HG03108 (cell line): ENCODE results near the gene WDFY4.

ENCODE experiments used
- ATAC-seq: cut with Tn5 transposase; IDR thresholded peaks from one replicate; pipeline ENCODE4 v1.9.1; 2021; ENCODE audit warnings: moderate library complexity; ENCODE audit not compliant: unreplicated experiment

WDFY4 gene

GRCh38 chr10:48842231-48842630 is 157.6 kb downstream of the WDFY4 start:
- no peak for ATAC-seq

GRCh38 chr10:48843198-48843597 is 158.5 kb downstream of the WDFY4 start:
- ATAC-seq = no peak

GRCh38 chr10:48844616-48845015 is 159.9 kb downstream of the WDFY4 start:
- no peak for ATAC-seq

GRCh38 chr10:48845512-48845911 is 160.8 kb downstream of the WDFY4 start:
- no peak for ATAC-seq

- ATAC-seq = no peak
These were observed 163.0 kb downstream of the WDFY4 start for GRCh38 chr10:48847691-48848090.

- ATAC-seq = no peak
These were observed 172.2 kb downstream of the WDFY4 start for GRCh38 chr10:48856855-48857254.

- no peak for ATAC-seq
These were observed 187.6 kb downstream of the WDFY4 start for GRCh38 chr10:48872234-48872633.

- no peak for ATAC-seq
These were observed 193.4 kb downstream of the WDFY4 start for GRCh38 chr10:48878091-48878490.

- no peak for ATAC-seq
These were observed 194.8 kb downstream of the WDFY4 start for GRCh38 chr10:48879451-48879850.

GRCh38 chr10:48880016-48880705 is 195.5 kb downstream of the WDFY4 start:
- no peak for ATAC-seq

GRCh38 chr10:48881937-48882336 is 197.3 kb downstream of the WDFY4 start:
- no peak for ATAC-seq

- no peak for ATAC-seq
These were observed 198.2 kb downstream of the WDFY4 start for GRCh38 chr10:48882881-48883280.

- ATAC-seq = no peak
These were observed 199.0 kb downstream of the WDFY4 start for GRCh38 chr10:48883701-48884100.

GRCh38 chr10:48884179-48885045 is 199.7 kb downstream of the WDFY4 start:
- ATAC-seq = no peak

GRCh38 chr10:48885376-48885775 is 200.7 kb downstream of the WDFY4 start:
- ATAC-seq = no peak

GRCh38 chr10:48887982-48888381 is 203.3 kb downstream of the WDFY4 start:
- ATAC-seq = no peak

GRCh38 chr10:48890888-48891850 is 206.5 kb downstream of the WDFY4 start:
- ATAC-seq = no peak

GRCh38 chr10:48894911-48895802 is 210.5 kb downstream of the WDFY4 start:
- ATAC-seq = no peak

- no peak for ATAC-seq
These were observed 211.1 kb downstream of the WDFY4 start for GRCh38 chr10:48895803-48896195.
